Kidney epithelial cell (primary cell): ENCODE data around the gene TRMT112. TPM values are rescaled to one million over a fixed set of nuclear protein-coding genes. Genes with fewer than 3 reads are reported as not detected.
"Not testable (repeated sequence)": the region's sequence is repeated elsewhere in the genome, so short reads cannot be mapped to it uniquely, and the experiment has no call there.

Experiments
- DNase-seq: peaks from one replicate; pipeline ENCODE4 v3.0.0-alpha.2; 2010; ENCODE audit warnings: low read depth
- H3K27me3 ChIP-seq: 2 replicates; pipeline ENCODE4 v1.6.0; 2011; ENCODE audit warnings: low read length; ENCODE audit not compliant: control insufficient read depth, insufficient read depth
- H3K36me3 ChIP-seq: 2 replicates; pipeline ENCODE4 v1.5.1; 2011; ENCODE audit warnings: low read length; ENCODE audit not compliant: control insufficient read depth, insufficient read depth
- H3K4me3 ChIP-seq: 2 replicates; pipeline ENCODE4 v1.5.1; 2011; ENCODE audit warnings: low read depth, mild to moderate bottlenecking, control low read depth, low read length
- CTCF ChIP-seq: IDR thresholded peaks from 2 replicates; pipeline ENCODE4 v1.5.1; 2011; ENCODE audit warnings: mild to moderate bottlenecking, moderate library complexity, low read length, control low read depth, inconsistent platforms; ENCODE audit not compliant: insufficient read depth, poor library complexity, severe bottlenecking
- total RNA-seq: library from RNA; depleted of rRNA; stranded (reverse); fragments of >200 nt; gene quantifications from 2 replicates; pipeline ENCODE4 v1.2.3, GENCODE V29; 2015

Gene TRMT112
- total RNA-seq, 1 donor from 2014 or later, result 366 TPM

- Histone ChIP-seq H3K36me3 (no peaks in the 10 kb centered on the region), H3K4me3 (no peak overlapping the region), H3K27me3 (no peaks in the 10 kb centered on the region)
- no peak for TF ChIP-seq CTCF
- DNase-seq, result no peak
Observed at GRCh38 chr11:64327993-64328392, 10.6 kb upstream of the TRMT112 start.

- TF ChIP-seq CTCF, result no peak
- Histone ChIP-seq H3K4me3 (no peak overlapping the region), H3K27me3 (no peaks in the 10 kb centered on the region), H3K36me3 (peaks cover under 1% of the 10 kb centered on the region)
- DNase-seq, result no peak
Observed at GRCh38 chr11:64327375-64327774, 10.0 kb upstream of the TRMT112 start.

- Histone ChIP-seq H3K27me3 (no peaks in the 10 kb centered on the region), H3K4me3 (no peak overlapping the region), H3K36me3 (peaks cover 3% of the 10 kb centered on the region)
- DNase-seq, result no peak
- TF ChIP-seq CTCF, result no peak
Observed at GRCh38 chr11:64324692-64325469, 7.5 kb upstream of the TRMT112 start.

GRCh38 chr11:64323984-64324383, 6.6 kb upstream of the TRMT112 start:
- not testable (repeated sequence) for DNase-seq, H3K4me3 ChIP-seq, H3K36me3 ChIP-seq

GRCh38 chr11:64323373-64323772, 6.0 kb upstream of the TRMT112 start:
- no peak for TF ChIP-seq CTCF
- DNase-seq, result no peak
- Histone ChIP-seq H3K4me3 (no peak overlapping the region), H3K36me3 (peaks cover 3% of the 10 kb centered on the region), H3K27me3 (no peaks in the 10 kb centered on the region)

More at GRCh38 chr11:64323984-64324383, 6.6 kb upstream of the TRMT112 start:
- H3K27me3 ChIP-seq, result not testable (repeated sequence)

GRCh38 chr11:64322925-64323260, 5.5 kb upstream of the TRMT112 start:
- no peak for TF ChIP-seq CTCF
- DNase-seq, result no peak
- H3K4me3 ChIP-seq, result no peak overlapping the region
- peaks cover 3% of the 10 kb centered on the region for H3K36me3 ChIP-seq
- no peaks in the 10 kb centered on the region for H3K27me3 ChIP-seq
